NCI-H2029 treated with DMSO at 0.1 percent for 48 hours (cell line): ENCODE data around the gene GPM6B.
"Not testable (repeated sequence)": the region's sequence is repeated elsewhere in the genome, so short reads cannot be mapped to it uniquely, and the experiment has no call there.

Source experiments
- DNase-seq: peaks from one replicate; lab custom pipeline; 2025; lab: John Stamatoyannopoulos, UW

The GPM6B gene

DNA sequence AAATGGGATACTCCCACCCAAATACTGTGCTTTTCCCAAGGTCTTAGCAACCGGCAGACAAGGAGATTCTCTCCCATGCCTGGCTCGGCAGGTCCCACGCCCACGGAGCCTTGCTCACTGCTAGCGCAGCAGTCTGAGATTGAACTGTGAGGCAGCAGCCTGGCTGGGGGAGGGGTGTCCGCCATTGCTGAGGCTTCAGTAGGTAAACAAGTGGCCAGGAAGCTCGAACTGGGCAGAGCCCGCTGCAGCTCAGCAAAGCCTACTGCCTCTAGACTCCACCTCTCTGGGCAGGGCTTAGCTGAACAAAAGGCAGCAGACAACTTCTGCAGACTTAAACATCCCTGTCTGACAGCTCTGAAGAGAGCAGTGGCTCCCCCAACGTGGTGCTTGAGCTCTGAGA lies 92.0 kb downstream of the GPM6B start:
- not testable (repeated sequence) for DNase-seq

- DNase-seq, result no peak
Observed at GRCh38 chrX:13721819-13722519, 94.9 kb downstream of the GPM6B start.

GRCh38 chrX:13721371-13721770 lies 95.5 kb downstream of the GPM6B start:
- no peak for DNase-seq
